Stimulated activated CD8-positive, alpha-beta memory T cell treated with anti-CD3 and anti-CD28 coated beads, Interleukin-15, amount 100 ng/mL, for 24 hours (primary cell): ENCODE measurements around the gene ASS1.
"Not testable (repeated sequence)": the region's sequence is repeated elsewhere in the genome, so short reads cannot be mapped to it uniquely, and the experiment has no call there.

Experiments used
- DNase-seq: peaks from one replicate; pipeline ENCODE4 v3.0.0-alpha.2; 2020; ENCODE audit warnings: low read depth

The ASS1 gene

DNA sequence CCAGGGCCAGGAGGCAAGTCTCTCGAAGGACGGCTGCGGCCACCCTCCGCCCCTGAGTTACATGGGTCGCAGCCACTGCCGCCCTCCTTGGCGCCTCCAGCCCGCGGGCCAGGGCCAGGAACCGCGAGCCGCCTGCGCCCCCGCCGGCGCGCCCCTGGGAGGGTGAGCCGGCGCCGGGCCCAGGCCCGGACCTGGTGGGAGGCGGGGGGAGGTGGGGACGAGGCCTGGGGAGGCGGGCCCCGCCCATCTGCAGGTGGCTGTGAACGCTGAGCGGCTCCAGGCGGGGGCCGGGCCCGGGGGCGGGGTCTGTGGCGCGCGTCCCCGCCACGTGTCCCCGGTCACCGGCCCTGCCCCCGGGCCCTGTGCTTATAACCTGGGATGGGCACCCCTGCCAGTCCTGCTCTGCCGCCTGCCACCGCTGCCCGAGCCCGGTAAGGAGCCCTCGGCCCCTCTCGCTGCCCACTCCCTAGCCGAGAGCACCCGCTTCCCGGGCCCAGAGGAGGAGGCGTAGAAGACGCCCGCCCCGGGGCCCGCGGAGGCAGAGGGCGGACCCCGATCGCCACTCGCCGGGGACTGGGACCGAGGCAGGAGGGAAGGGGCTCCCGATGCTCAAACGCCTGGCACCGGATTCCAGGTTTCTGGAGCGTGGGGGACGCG is at the start of gene ASS1:
ASS1 (plus strand) TSS at position 397 of the 657 bp plus-strand sequence. CDS start 7,268 bp downstream, outside the sequence.
- DNase-seq = peak; percentile 6

DNA sequence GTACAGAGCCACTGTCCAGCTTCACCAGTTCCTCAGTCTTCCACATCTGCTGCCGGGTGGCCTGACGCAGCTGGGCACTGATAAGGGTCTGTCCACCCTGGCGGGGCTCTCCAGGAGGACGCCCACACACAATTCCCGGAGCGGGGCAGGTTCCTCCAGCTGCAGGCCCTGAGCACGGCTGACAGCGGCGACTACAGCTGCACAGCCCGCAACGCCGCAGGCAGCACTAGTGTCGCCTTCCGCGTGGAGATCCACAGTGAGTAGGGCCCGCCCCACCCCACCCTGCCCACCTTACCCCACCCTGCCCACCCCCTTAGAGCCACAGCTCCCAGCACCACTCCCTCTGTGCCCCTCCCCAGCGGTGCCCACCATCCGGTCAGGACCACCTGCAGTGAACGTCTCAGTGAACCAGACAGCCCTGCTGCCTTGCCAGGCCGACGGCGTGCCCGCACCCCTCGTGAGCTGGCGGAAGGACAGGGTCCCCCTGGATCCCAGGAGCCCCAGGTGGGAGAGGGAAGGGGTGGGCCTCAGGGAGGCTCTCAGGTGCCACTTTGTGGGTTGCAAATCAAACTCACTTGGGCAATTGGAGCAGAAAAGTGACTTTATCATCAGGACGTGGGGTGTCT is 48.8 kb upstream of the ASS1 start:
- no peak for DNase-seq

DNA sequence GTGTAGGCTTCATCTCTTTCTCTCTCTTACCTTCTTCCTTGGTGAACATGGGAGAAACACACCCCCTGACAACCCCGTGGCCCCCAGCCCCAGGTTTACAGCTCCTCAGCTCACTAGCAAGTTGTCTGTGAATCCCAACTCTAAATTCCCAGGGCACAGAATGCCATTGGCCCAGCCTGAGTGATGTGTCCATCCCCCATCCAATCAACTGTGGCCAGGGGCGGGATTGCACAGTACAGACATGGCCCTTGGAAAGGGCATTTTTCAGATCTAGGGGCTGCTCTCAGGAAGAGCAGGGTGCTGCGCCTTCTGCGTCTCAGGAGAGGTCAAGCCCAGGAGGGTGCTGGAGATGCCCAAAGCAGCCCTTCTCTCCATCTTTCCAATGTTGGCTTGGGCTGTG is 48.2 kb upstream of the ASS1 start:
- no peak for DNase-seq

DNA sequence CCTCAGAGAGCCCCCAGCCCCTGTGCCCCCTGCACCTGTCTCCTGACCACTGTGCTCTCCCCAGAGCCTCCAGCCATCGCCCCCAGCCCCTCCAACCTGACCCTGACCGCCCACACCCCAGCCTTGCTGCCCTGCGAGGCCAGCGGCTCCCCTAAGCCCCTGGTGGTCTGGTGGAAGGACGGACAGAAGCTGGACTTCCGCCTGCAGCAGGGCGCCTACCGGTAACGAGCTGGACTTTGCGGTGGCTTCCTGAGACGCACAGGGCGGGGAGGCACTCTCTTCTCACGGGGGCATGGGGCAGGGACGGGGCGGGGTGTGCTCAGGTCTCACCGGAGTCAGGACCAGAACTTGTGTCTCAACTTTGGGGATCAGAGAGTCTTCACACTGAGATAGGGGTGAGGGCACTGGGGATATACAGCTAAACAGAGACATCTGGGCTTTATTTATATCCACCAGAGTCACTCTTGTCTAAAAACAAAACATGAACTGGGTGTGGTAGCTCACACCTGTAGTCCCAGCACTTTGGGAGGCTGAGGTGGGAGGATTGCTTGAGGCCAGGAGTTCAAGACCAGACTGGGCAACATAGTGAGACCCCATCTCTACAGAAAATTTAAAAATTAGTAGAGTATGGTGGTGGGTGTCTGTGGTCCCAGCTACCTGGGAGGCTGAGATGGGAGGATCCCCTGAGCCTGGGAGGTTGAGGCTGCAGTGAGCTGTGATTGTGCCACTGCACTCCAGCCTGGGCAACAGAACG is 46.1 kb upstream of the ASS1 start:
- DNase-seq = no peak

DNA sequence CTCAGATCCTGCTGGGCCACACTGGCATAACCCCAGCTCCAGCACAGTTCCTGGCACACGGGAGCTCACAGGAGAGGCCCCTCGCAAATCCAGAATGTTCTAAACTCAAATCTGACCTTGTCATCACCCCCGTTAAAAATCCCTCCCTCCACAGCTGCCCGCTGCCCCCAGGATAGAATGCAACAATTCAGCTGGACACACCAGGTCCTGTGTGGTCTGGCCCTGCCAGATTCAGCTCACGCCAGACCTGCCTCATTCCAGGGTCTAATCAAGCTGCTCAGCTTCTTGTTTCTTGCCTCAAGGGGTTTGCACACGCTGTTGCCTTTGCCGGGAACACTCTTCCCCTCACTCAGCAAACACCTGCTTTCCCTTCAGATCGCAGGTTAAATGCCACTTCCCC is 45.0 kb upstream of the ASS1 start:
- DNase-seq = no peak

DNA sequence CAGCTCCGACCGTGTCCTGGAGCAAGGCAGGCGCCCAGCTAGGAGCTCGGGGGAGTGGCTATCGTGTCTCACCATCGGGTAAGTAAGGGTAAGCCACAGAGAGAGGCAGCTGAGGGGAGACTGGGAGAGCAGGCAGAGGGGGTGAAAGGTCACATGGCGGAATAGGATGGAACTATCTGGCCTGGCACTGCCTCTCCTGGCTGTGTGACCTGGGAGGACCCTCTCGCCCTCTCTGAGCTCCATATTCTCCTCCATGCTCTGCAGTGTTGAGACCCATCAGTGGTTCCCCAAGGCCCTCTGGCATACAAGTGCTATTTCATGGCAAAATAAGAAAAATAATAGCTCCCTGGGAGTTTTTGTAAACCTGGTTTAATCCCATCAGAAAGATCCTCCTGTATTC is 43.9 kb upstream of the ASS1 start:
- no peak for DNase-seq

DNA sequence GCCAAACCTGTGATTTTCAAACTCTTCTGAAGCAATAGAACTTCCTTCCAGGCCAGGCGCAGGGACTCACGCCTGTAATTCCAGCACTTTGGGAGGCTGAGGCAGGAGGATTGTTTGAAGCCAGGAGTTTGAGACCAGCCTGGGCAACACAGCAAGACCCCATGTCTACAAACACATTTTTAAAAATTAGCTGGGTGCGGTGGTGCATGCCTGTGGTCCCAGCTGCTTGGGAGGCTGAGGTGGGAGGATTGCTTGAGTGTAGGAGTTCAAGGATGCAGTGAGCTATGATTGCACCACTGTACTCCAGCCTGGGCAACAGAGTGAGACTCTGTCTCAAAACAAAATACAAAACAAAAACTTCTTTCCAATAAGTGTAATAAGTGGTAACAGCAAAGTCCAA is 43.0 kb upstream of the ASS1 start:
- DNase-seq = not testable (repeated sequence)

DNA sequence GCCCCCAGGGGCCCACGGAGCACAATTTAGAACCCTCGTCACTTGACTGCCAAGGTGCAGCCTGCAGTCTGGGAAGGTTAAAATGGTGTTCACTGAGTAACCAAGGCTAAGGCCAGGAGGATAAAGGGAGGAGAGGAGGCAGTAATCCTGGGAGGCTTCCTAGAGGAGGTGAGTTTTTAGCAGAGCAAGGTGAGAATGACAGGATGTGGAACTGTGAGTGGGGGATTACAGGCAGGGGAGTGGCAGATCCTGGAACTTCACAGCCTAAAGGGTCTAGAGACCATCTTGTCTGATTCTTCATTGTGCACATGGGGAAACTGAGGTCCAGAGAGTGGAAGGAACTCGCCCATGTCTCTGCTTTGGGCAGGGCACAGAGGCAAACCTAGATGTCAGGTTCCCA is 42.5 kb upstream of the ASS1 start:
- no peak for DNase-seq

DNA sequence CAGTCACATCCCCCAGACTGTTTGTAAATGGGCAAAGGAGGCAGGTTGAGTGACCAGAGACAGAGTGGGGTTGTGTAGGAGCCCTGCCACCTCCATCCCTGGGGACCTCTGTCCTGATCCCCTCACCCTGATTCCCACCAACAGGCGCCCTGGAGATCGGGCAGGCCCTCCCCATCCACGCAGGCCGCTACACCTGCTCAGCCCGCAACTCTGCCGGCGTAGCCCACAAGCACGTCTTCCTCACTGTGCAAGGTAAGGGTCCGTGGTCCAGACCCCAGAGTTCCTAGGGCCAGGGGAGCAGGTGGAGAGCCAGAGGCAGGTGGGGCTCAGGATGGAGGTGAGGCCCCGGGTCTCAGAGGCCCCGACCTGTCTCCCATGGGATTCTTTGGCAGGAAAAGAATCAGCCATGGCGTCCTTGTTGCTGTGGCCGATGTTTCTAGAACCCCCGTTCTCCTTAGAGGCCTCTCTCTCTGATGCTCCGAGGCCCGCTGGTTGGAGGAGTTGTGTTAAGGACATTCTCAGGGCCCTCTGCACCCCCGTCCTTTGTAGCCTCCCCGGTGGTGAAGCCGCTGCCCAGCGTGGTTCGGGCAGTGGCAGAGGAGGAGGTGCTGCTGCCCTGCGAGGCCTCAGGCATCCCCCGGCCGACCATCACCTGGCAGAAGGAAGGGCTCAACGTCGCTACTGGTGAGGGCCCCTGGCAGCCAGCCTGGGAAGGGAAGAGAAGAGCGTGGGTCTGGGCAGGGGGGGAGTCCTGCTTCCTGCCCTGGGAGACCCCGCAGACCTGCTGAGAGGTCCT is 41.9 kb upstream of the ASS1 start:
- no peak for DNase-seq

DNA sequence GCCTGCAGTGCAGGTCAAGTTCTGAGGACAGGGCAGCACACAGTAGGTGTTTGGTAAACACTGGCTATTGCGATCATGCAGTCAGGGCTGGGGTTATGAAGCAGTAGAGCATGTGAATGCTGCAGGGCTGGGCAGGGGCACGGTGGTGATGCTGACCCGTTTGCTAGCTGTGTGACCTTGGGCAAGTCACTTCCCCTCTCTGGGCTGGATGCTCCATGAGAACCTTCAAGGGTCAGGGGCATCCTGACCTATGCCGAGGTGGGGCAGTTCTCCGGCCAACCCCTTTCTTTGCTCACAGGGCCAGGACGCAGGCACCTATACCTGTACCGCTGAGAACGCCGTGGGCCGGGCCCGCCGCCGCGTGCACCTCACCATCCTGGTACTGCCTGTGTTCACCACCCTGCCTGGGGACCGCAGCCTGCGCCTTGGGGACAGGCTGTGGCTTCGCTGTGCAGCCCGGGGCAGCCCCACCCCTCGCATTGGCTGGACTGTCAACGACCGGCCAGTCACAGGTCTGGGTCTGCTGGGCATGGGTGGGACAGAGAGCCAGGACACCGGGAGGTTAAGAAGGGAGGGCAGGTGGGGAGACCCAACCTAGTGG is 39.0 kb upstream of the ASS1 start:
- DNase-seq = no peak

DNA sequence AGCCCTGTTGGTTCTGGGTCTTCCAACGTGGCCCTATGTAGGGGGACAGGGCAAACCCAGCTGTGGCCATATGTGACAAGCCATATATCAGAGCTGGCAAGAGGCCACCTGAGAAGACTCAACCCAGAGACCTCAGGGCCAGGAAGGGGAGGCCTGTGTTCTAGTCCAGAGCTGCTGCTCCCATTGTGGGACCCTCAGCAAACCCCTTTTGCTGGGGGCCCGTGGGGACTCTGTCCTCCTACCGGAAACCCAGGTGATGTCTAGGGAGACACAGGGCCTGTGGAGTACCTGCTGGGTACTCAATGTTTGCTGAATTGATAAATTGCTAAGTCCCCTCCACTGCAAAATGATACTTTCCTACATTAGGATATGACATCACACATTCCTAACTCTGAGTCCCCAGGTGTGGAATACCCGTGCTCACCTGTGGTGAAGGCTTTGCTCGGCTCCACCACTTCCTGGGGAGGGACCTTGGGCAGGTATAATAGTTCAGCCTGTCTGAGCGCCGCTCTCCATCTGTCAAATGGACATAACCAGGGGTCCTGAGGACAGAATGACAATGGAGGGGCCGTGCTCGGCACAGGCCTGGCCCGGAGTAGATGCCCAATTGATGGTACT is 38.4 kb upstream of the ASS1 start:
- DNase-seq = no peak

DNA sequence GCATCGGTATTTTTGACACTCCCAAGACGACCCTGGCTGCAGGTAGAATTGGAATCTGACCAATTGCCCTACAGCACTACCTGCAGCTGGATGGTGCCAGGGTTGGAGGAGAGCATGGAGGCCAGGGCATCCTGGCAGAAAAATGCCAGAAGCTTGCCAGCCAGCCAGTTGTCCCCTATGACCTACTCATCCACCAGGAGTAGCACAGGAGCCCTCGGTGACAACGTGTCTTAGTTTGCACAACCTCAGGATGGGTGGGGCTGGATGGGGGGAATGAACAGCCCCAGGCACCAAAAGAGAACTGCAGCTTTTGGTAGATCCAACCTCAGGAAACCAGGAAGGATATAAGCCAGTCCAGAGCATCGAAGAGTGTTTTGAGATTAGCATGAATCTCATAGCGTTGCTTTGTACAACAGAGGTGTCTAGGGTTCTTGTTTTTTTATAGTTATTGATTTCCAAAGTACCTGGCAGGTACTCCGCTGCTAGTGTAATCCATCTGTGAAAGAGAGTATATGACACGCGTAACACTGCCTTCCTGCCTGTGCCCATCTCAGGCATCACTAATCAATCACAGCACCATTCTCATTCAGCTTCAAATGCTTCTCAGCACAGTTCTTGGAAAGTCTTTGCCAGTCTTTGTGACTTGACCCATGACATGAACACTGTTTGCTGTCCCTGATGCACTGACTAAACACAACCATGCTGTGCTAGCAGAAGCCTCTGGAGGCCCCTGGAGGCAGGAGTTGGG is 36.7 kb upstream of the ASS1 start:
- DNase-seq = no peak

DNA sequence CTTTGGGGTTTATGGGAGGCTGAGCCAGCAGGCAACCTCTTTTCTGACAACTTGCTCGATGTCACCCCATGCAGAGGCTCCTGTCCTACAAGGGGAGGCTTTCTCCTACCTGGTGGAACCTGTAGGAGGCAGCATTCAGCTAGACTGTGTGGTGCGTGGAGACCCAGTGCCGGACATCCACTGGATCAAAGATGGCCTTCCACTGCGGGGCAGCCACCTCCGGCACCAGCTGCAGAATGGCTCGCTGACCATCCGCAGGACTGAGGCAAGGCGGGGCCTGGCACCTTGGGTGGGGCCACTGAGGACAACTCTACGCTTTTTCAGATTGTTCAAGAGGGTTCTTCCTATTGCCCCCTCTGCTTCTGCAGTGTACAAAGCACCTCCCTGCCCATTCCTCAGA is 36.1 kb upstream of the ASS1 start:
- DNase-seq = no peak

DNA sequence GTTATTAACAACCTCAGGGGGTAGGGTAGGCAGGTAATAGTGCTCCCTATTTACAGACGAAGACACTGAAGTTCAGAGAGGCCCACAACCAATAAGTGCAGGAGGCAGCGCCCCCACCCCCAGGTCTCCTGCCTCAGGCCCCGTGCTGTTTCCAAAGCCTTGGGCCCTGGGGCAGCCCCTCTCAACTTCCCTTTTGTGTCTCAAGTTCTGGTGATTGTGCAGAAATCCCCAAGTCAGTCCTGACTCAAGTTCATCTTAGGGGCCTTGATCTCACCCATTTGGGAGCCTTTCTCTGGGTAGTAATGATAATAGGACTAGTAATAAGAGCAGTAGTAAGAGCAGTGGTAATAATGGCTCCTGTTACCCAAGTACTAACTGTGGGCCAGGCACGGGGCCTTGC is 35.5 kb upstream of the ASS1 start:
- no peak for DNase-seq

DNA sequence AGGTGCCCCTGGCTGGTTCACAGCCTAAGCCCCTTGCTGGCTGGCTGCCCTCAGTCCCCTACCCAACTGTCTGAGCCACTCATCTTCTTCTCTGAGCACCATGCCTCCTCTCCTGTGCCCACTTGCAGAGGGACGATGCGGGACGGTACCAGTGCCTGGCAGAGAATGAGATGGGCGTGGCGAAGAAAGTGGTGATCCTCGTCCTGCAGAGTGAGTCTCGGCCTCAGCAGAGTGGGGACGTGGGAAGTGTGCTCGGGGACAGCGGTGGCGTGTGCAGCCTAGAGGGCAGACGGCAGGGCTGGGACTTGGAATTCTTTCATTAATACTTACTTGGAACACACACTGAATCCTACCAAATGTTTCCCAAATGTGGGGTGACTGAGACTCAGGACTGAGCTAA is 34.3 kb upstream of the ASS1 start:
- no peak for DNase-seq

DNA sequence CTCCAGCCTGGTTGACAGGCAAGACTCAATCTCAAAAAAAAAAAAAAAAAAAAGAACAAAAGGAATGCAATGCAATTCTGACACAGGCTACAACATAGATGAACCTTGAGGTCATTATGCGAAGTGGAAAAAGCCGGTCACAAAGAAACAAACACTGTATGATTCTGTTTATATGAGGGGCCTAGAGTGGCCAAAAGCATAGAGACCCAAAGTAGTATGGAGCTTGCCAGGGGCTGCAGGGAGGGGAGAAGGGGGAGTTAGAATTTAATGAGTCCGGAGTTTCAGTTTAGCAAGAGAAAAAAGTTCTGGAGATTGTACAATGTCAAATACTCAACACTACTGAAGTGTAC is 33.2 kb upstream of the ASS1 start:
- DNase-seq = no peak

DNA sequence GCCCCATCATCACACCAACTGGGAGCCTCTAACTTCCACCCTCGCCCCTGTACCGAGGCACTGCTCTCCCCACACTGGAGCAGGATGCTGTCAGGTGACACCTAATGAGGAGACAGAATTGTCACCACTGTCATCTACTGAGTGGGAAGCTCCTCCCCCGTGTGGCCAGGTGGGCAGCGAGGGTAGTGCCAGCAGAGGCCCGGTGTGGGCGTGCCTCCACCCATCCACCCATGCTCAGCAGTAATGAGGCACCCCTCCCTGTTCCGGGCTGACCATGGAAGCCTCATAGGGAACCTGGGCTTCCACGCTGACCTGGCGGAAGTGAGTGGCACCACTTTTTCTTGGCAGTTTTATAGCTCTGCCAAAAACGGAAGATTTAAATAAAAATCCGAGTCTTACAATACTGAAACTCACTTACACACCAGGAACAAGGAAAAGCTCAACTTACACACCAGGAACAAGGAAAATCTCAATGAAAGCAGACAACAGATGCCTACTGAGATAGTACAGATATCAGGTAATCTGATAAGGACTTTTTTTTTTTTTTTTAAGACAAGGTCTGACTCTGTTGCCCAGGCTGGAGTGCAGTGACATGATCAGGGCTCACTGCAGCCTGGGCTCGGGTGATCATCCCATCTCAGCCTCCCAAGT is 30.6 kb upstream of the ASS1 start:
- DNase-seq = no peak

DNA sequence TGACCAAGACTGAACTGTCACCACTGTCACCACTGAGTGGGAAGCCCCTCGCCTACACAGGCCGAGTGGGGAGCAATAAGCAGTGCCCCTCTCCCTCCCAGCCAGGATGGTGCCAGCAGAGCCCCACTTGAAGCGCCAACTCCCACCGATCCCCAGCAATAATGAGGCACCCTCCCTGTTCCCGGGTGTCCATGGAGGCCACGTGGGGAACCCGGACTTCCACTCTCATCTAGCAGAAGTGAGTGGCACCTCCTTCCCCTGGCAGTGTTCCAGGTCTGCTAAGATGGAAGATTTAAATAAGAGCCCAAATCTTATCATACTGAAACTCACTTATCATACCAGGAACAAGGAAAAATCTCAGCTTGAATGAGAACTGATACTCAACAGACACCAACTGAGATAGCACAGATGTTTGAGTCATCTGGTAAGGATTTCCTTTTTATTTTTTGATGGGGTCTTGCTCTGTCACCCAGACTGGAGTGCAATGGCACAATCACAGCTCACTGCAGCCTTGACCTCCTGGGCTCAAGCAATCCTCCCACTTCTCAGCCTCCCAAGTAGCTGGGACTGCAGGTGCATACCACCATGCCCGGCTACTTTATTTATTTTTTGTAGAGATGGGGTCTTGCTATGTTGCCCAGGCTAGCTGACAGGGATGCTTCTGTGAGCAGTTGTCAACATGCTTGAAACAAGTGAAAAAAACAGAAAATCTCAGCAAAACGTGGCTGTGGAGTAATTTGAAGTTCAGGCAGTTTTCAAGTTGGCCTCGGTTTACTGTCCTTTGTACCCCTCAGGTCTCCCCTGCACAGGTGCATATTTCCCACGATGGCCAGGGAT is 29.6 kb upstream of the ASS1 start:
- no peak for DNase-seq

DNA sequence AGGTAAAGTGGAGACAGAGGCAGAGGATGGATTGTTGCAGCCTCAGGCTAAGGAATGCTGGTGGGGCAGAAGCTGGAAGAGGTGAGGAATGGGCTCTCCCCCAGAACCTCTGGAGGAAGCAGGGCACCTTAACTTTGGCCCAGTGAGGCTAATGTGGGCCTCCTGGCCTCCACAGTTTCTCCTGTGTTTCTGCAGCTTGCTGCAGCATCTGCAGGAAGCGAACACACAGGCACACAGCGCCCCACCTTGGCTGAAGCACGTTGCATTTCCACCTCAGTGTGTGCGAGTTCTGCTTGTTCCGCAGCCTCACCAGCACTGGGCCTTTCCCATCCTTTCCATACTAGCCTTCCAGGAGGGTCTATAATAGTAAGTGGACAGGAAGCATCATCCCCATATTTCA is 27.2 kb upstream of the ASS1 start:
- no peak for DNase-seq

DNA sequence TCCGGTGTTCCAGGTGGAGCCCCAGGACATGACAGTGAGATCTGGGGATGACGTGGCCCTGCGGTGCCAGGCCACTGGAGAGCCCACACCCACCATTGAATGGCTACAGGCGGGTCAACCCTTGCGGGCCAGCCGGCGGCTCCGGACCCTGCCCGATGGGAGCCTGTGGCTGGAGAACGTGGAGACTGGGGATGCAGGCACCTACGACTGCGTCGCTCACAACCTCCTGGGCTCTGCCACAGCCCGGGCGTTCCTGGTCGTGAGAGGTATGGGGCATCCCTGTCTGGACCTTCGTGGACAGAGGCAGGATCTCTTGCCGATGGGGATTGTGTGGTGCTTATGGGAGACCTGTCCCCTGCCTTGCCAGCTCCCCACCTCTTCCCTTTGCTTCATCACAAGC is 26.0 kb upstream of the ASS1 start:
- no peak for DNase-seq
